IMR-90 (cell line): Measurements from ENCODE around the gene SLC22A25.

ENCODE experiments used
- BHLHE40 ChIP-seq: fragments of 150-350 bp; IDR thresholded peaks from 2 replicates; pipeline ENCODE4 v1.6.1; 2016; ENCODE audit warnings: mild to moderate bottlenecking, low read depth, low read length
- CEBPB ChIP-seq: IDR thresholded peaks from 2 replicates; pipeline ENCODE4 v1.6.1; 2012; ENCODE audit warnings: low read depth, low read length, improper control_type of control experiment
- CTCF ChIP-seq: conservative IDR thresholded peaks from 2 replicates; pipeline ENCODE4 v1.5.1; 2012; ENCODE audit warnings: mild to moderate bottlenecking, low read depth, low read length, improper control_type of control experiment
- ELK1 ChIP-seq: fragments of 150-350 bp; IDR thresholded peaks from 2 replicates; pipeline ENCODE4 v1.6.1; 2016; ENCODE audit warnings: low read depth, mild to moderate bottlenecking, low read length, moderate library complexity, borderline replicate concordance
- FOS ChIP-seq: fragments of 150-350 bp; IDR thresholded peaks from 2 replicates; pipeline ENCODE4 v1.6.1; 2016; ENCODE audit warnings: low read depth, low read length
- MAZ ChIP-seq: IDR thresholded peaks from 2 replicates; pipeline ENCODE4 v1.6.1; 2012; ENCODE audit warnings: low read depth, mild to moderate bottlenecking, low read length, improper control_type of control experiment, moderate library complexity, borderline replicate concordance
- MXI1 ChIP-seq: IDR thresholded peaks from 2 replicates; pipeline ENCODE4 v1.6.1; 2012; ENCODE audit warnings: low read depth, mild to moderate bottlenecking, low read length, moderate library complexity, borderline replicate concordance
- NFE2L2 ChIP-seq: fragments of 150-350 bp; IDR thresholded peaks from 2 replicates; pipeline ENCODE4 v1.6.1; 2016; ENCODE audit warnings: low read depth, mild to moderate bottlenecking, low read length
- POLR2A ChIP-seq: IDR thresholded peaks from 2 replicates; pipeline ENCODE4 v1.6.1; 2012; ENCODE audit warnings: mild to moderate bottlenecking, low read depth, low read length
- RAD21 ChIP-seq: IDR thresholded peaks from 2 replicates; pipeline ENCODE4 v1.6.1; 2012; ENCODE audit warnings: low read length, improper control_type of control experiment
- RCOR1 ChIP-seq: IDR thresholded peaks from 2 replicates; pipeline ENCODE4 v1.6.1; 2012; ENCODE audit warnings: mild to moderate bottlenecking, low read length, improper control_type of control experiment; ENCODE audit not compliant: insufficient replicate concordance
- RFX5 ChIP-seq: IDR thresholded peaks from 2 replicates; pipeline ENCODE4 v1.8.0; 2012; ENCODE audit warnings: low read depth, mild to moderate bottlenecking, low read length, moderate library complexity
- SMC3 ChIP-seq: fragments of 150-350 bp; IDR thresholded peaks from 2 replicates; pipeline ENCODE4 v1.6.1; 2016; ENCODE audit warnings: low read depth, mild to moderate bottlenecking, antibody characterized with exemption, low read length, moderate library complexity
- USF2 ChIP-seq: fragments of 150-350 bp; IDR thresholded peaks from 2 replicates; pipeline ENCODE4 v1.6.1; 2017; ENCODE audit warnings: mild to moderate bottlenecking, antibody characterized with exemption, low read length, low read depth

GRCh38 chr11:63240098-63240497, 3.3 kb downstream of the SLC22A25 start:
- TF ChIP-seq CTCF (no peak), USF2 (no peak), POLR2A (no peak), RFX5 (no peak), ELK1 (no peak), NFE2L2 (no peak), MAZ (no peak), CEBPB (no peak), SMC3 (no peak), RAD21 (no peak), BHLHE40 (no peak), MXI1 (no peak), RCOR1 (no peak), FOS (no peak)
